Endothelial cell of umbilical vein (primary cell): ENCODE results near the gene RASAL2.

Experiments used
- CTCF ChIP-seq, 2 donors: IDR thresholded peaks; 1 replicate in 1 of 2; 2 replicates in 1 of 2; pipeline ENCODE4 v1.5.1; 2011; ENCODE audit warnings: low read length in 2 of 2, mild to moderate bottlenecking in 2 of 2, moderate library complexity in 2 of 2, control low read depth in 1 of 2, inconsistent platforms in 1 of 2, low read depth in 1 of 2; ENCODE audit not compliant: insufficient read depth in 1 of 2; ENCODE audit errors: extremely low read depth in 1 of 2
- EZH2 ChIP-seq: IDR thresholded peaks from 2 replicates; pipeline ENCODE4 v1.6.1; 2012; ENCODE audit warnings: borderline replicate concordance, low read depth, mild to moderate bottlenecking, moderate library complexity, low read length, inconsistent platforms; ENCODE audit not compliant: severe bottlenecking
- FOS ChIP-seq: IDR thresholded peaks from 2 replicates; pipeline ENCODE4 v1.6.1; 2011; ENCODE audit warnings: mild to moderate bottlenecking, low read length, moderate library complexity, borderline replicate concordance; ENCODE audit not compliant: insufficient read depth
- GATA2 ChIP-seq: IDR thresholded peaks from 2 replicates; pipeline ENCODE4 v1.7.0; 2011; ENCODE audit warnings: low read depth, mild to moderate bottlenecking, moderate library complexity, mixed read lengths, low read length; ENCODE audit not compliant: insufficient read length, insufficient read depth
- MAX ChIP-seq: IDR thresholded peaks from 2 replicates; pipeline ENCODE4 v1.6.1; 2011; ENCODE audit not compliant: insufficient read depth, insufficient read length
- MYC ChIP-seq: IDR thresholded peaks from one replicate; pipeline ENCODE4 v1.6.1; 2011; ENCODE audit warnings: mild to moderate bottlenecking, low read depth, low read length
- POLR2A ChIP-seq: IDR thresholded peaks from 2 replicates; pipeline ENCODE4 v1.6.1; 2012; ENCODE audit warnings: low read depth, mild to moderate bottlenecking, control low read depth, low read length
- POLR2AphosphoS5 ChIP-seq: IDR thresholded peaks from 2 replicates; pipeline ENCODE4 v1.6.1; 2012; ENCODE audit warnings: low read depth, mild to moderate bottlenecking, control low read depth, low read length, moderate library complexity; ENCODE audit not compliant: insufficient read depth

GRCh38 chr1:178241837-178242236 is 147.9 kb downstream of the RASAL2 start:
- TF ChIP-seq POLR2A (no peak), CTCF (IDR thresholded peaks at IDR 0.05; ENCODE audit: extremely low read depth in 1 of 2, insufficient read depth in 1 of 2, low read depth in 1 of 2, low read length in 2 of 2) (no peak), POLR2AphosphoS5 (no peak), MYC (no peak), MAX (no peak), EZH2 (no peak), FOS (no peak), GATA2 (no peak)
